Neural cell (in vitro differentiated cells): Measurements from ENCODE around the gene UTP14A. TPM values are rescaled to one million over a fixed set of nuclear protein-coding genes. Genes with fewer than 3 reads are reported as not detected.

Experiments used
- H2AFZ ChIP-seq: fragments of 200-600, 300-800 bp; sonication (generic), shearing (Covaris generic); 2 replicates; pipeline ENCODE4 v1.6.0; 2014; ENCODE audit warnings: low read depth, mild to moderate bottlenecking, antibody characterized with exemption, low read length, moderate library complexity
- H3F3A ChIP-seq: fragments of 200-600 bp; shearing (Covaris generic); 2 replicates; pipeline ENCODE4 v1.6.1; 2016; ENCODE audit warnings: mild to moderate bottlenecking, moderate library complexity, mixed read lengths, antibody characterized with exemption, low read length; ENCODE audit not compliant: insufficient read depth, poor library complexity, severe bottlenecking
- H3K27ac ChIP-seq: fragments of 200-600, 300-800 bp; sonication (generic), shearing (Covaris generic); 2 replicates; pipeline ENCODE4 v1.5.1; 2014; ENCODE audit warnings: mild to moderate bottlenecking, low read length, moderate library complexity
- H3K27me3 ChIP-seq: fragments of 300-800, 200-600 bp; sonication (generic), shearing (Covaris generic); 2 replicates; pipeline ENCODE4 v1.6.0; 2014; ENCODE audit warnings: mild to moderate bottlenecking, low read depth, low read length, moderate library complexity; ENCODE audit not compliant: insufficient read depth
- H3K36me3 ChIP-seq: fragments of 300-800, 200-600 bp; sonication (generic), shearing (Covaris generic); 2 replicates; pipeline ENCODE4 v1.5.1; 2014; ENCODE audit warnings: mild to moderate bottlenecking, antibody characterized with exemption, low read length, moderate library complexity; ENCODE audit not compliant: insufficient read depth
- H3K4me2 ChIP-seq: fragments of 300-800, 200-600 bp; sonication (generic), shearing (Covaris generic); 2 replicates; pipeline ENCODE4 v1.6.0; 2014; ENCODE audit warnings: mild to moderate bottlenecking, low read length
- H3K4me3 ChIP-seq: fragments of 300-800, 200-600 bp; sonication (generic), shearing (Covaris generic); 2 replicates; pipeline ENCODE4 v1.5.1; 2014; ENCODE audit warnings: mild to moderate bottlenecking, low read length, moderate library complexity
- H3K79me2 ChIP-seq: fragments of 200-600 bp; shearing (Covaris generic); replicated peaks from 2 replicates; pipeline ENCODE4 v1.6.0; 2014; ENCODE audit warnings: mild to moderate bottlenecking, low read length, moderate library complexity; ENCODE audit not compliant: insufficient read depth
- H3K9ac ChIP-seq: fragments of 300-800, 200-600 bp; sonication (generic), shearing (Covaris generic); 2 replicates; pipeline ENCODE4 v1.6.1; 2016; ENCODE audit warnings: mild to moderate bottlenecking, low read length, mixed read lengths
- H3K9me2 ChIP-seq: fragments of 200-600 bp; shearing (Covaris generic); 2 replicates; pipeline ENCODE4 v1.6.1; 2016; ENCODE audit warnings: mild to moderate bottlenecking, low read length, mixed read lengths; ENCODE audit not compliant: insufficient read depth
- H3K9me3 ChIP-seq: fragments of 200-600, 300-800 bp; sonication (generic), shearing (Covaris generic); 2 replicates; pipeline ENCODE4 v1.6.1; 2016; ENCODE audit warnings: mild to moderate bottlenecking, mixed run types, low read length, moderate library complexity, mixed read lengths
- H4K20me1 ChIP-seq: fragments of 200-600 bp; shearing (Covaris generic); 2 replicates; pipeline ENCODE4 v1.6.1; 2016; ENCODE audit warnings: mild to moderate bottlenecking, mixed run types; ENCODE audit not compliant: insufficient read depth
- EP300 ChIP-seq: fragments of 450-650 bp; conservative IDR thresholded peaks from 2 replicates; pipeline ENCODE4 v1.6.1; 2014; ENCODE audit warnings: antibody characterized with exemption, mild to moderate bottlenecking, moderate library complexity; ENCODE audit not compliant: poor library complexity, severe bottlenecking
- EZH2 ChIP-seq: fragments of 200-600, 300-800 bp; shearing (Covaris generic), sonication (generic); IDR thresholded peaks from 2 replicates; pipeline ENCODE4 v1.6.1; 2014; ENCODE audit warnings: antibody characterized with exemption, low read length, borderline replicate concordance, mild to moderate bottlenecking; ENCODE audit not compliant: insufficient read depth, poor library complexity, severe bottlenecking
- MXI1 ChIP-seq: fragments of 450-650 bp; conservative IDR thresholded peaks from 2 replicates; pipeline ENCODE4 v1.6.1; 2014; ENCODE audit warnings: antibody characterized with exemption, mild to moderate bottlenecking; ENCODE audit not compliant: poor library complexity, severe bottlenecking
- POLR2AphosphoS5 ChIP-seq: IDR thresholded peaks from 2 replicates; pipeline ENCODE4 v1.6.1; 2012
- RAD21 ChIP-seq: fragments of 450-650 bp; conservative IDR thresholded peaks from 2 replicates; pipeline ENCODE4 v1.6.1; 2014; ENCODE audit warnings: antibody characterized with exemption, mild to moderate bottlenecking, moderate library complexity
- SMC3 ChIP-seq: fragments of 450-650 bp; conservative IDR thresholded peaks from 2 replicates; pipeline ENCODE4 v1.6.1; 2014; ENCODE audit warnings: antibody characterized with exemption, mild to moderate bottlenecking, moderate library complexity; ENCODE audit not compliant: poor library complexity
- TAF1 ChIP-seq: IDR thresholded peaks from 2 replicates; pipeline ENCODE4 v1.6.1; 2012; ENCODE audit warnings: low read depth
- polyA plus RNA-seq: library from polyadenylated mRNA; depleted of rRNA; stranded (reverse); fragments of >200 nt; gene quantifications from 2 replicates; pipeline ENCODE4 v1.2.3, GENCODE V29; 2014
- TF ChIP-seq, protein P1 (sequence below): fragments of 450-650 bp; IDR thresholded peaks from 2 replicates; pipeline ENCODE4 v1.5.1; 2014; ENCODE audit warnings: antibody characterized with exemption, mild to moderate bottlenecking, moderate library complexity; ENCODE audit not compliant: poor library complexity, severe bottlenecking
- TF ChIP-seq, protein P2 (sequence below): IDR thresholded peaks from 2 replicates; pipeline ENCODE4 v1.6.1; 2012; ENCODE audit warnings: borderline replicate concordance

The UTP14A gene
- polyA plus RNA-seq, 1 donor from 2014 or later = 10.5 TPM

DNA sequence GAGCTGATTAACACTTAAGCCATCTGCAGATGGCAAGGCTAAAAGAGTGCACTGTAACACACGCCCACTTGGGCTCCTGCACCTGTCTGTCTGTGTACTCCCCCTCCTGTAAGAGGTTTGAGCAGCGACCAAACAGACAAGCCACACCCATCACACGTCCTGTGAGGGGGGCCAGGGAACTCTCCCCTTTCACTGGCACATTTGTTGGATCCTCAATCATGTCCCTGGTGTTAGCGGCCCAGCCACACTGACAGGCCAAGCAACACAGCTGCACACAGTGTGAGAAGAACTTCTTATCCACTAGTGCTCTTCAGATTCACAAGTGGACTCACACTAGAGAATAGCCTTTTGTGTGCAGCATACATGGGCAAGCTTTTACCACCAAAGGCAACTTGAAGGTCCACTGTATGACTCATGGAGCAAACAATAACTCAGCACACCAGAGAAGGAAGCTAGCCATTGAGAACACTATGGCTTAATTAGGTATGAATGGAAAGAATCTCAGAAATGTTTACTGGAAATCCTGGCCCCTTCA, 29.1 kb upstream of the UTP14A start:
- Histone ChIP-seq H3K79me2 (no peaks in the 10 kb centered on the region), H3F3A (no peaks in the 10 kb centered on the region), H3K4me2 (no peak overlapping the region), H3K27me3 (no peaks in the 10 kb centered on the region), H2AFZ (no peak overlapping the region), H3K9me2 (no peaks in the 10 kb centered on the region), H3K36me3 (no peaks in the 10 kb centered on the region), H3K4me3 (no peak overlapping the region), H3K9ac (no peak overlapping the region), H4K20me1 (no peaks in the 10 kb centered on the region), H3K27ac (no peak overlapping the region), H3K9me3 (no peaks in the 10 kb centered on the region)
- TF ChIP-seq, protein P1, sequence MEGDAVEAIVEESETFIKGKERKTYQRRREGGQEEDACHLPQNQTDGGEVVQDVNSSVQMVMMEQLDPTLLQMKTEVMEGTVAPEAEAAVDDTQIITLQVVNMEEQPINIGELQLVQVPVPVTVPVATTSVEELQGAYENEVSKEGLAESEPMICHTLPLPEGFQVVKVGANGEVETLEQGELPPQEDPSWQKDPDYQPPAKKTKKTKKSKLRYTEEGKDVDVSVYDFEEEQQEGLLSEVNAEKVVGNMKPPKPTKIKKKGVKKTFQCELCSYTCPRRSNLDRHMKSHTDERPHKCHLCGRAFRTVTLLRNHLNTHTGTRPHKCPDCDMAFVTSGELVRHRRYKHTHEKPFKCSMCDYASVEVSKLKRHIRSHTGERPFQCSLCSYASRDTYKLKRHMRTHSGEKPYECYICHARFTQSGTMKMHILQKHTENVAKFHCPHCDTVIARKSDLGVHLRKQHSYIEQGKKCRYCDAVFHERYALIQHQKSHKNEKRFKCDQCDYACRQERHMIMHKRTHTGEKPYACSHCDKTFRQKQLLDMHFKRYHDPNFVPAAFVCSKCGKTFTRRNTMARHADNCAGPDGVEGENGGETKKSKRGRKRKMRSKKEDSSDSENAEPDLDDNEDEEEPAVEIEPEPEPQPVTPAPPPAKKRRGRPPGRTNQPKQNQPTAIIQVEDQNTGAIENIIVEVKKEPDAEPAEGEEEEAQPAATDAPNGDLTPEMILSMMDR = no peak
- no peak for TF ChIP-seq EZH2
- no peak for TF ChIP-seq MXI1

DNA sequence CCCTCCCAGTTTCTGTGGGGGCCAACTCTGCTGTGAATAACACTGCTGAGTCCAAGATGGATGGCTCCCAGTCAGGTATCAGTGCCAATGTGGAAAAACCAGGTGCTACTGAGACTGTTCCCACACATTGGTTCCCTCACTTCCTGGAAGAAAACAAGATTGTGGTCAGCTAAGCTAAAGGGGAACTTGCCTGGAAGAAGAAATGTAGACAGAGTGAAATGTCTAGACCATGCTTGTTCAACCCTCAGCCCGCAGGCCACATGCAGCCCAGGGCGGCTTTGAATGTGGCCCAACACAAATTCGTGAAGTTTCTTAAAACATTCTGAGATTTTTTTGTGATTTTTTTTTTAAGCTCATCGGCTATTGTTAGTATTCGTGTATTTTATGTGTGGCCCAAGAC, 28.6 kb upstream of the UTP14A start:
- Histone ChIP-seq H3F3A (no peaks in the 10 kb centered on the region), H3K4me3 (no peak overlapping the region), H3K9me3 (no peaks in the 10 kb centered on the region), H4K20me1 (no peaks in the 10 kb centered on the region), H3K9ac (no peak overlapping the region), H3K27me3 (no peaks in the 10 kb centered on the region), H3K36me3 (no peaks in the 10 kb centered on the region), H3K4me2 (no peak overlapping the region), H3K27ac (no peak overlapping the region), H2AFZ (no peak overlapping the region), H3K9me2 (no peaks in the 10 kb centered on the region), H3K79me2 (no peaks in the 10 kb centered on the region)
- no peak for TF ChIP-seq EP300
- TF ChIP-seq MXI1 = no peak
- no peak for TF ChIP-seq RAD21
- no peak for TF ChIP-seq SMC3
- TF ChIP-seq EZH2 = no peak
- TF ChIP-seq, protein P2, sequence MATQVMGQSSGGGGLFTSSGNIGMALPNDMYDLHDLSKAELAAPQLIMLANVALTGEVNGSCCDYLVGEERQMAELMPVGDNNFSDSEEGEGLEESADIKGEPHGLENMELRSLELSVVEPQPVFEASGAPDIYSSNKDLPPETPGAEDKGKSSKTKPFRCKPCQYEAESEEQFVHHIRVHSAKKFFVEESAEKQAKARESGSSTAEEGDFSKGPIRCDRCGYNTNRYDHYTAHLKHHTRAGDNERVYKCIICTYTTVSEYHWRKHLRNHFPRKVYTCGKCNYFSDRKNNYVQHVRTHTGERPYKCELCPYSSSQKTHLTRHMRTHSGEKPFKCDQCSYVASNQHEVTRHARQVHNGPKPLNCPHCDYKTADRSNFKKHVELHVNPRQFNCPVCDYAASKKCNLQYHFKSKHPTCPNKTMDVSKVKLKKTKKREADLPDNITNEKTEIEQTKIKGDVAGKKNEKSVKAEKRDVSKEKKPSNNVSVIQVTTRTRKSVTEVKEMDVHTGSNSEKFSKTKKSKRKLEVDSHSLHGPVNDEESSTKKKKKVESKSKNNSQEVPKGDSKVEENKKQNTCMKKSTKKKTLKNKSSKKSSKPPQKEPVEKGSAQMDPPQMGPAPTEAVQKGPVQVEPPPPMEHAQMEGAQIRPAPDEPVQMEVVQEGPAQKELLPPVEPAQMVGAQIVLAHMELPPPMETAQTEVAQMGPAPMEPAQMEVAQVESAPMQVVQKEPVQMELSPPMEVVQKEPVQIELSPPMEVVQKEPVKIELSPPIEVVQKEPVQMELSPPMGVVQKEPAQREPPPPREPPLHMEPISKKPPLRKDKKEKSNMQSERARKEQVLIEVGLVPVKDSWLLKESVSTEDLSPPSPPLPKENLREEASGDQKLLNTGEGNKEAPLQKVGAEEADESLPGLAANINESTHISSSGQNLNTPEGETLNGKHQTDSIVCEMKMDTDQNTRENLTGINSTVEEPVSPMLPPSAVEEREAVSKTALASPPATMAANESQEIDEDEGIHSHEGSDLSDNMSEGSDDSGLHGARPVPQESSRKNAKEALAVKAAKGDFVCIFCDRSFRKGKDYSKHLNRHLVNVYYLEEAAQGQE = no peak
- TF ChIP-seq POLR2AphosphoS5 = no peak
- TF ChIP-seq, protein P1 = no peak
- no peak for TF ChIP-seq TAF1
